ENCODE results near the gene MXI1.

DNA sequence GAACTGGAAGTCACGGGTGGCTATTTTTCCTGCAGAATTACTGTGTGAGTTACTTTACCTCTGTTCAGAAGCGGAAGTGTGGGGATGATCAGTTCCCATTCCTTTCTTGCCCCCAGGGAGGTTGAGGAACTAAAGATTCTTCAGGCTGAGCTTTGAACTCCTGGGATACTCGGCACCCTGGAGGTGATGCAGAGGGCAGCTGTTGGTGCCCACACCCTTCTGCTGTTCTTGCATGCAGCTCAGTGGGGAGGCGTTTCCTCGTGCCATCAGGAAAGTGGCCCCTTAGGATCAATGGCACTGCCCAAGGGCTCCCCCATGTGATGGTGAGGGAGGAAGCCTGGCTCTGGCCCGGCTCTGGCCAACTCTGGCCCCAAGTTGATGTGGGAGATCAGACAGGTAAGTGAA, 44.7 kb upstream of the MXI1 start:
- TF ChIP-seq, protein P1, sequence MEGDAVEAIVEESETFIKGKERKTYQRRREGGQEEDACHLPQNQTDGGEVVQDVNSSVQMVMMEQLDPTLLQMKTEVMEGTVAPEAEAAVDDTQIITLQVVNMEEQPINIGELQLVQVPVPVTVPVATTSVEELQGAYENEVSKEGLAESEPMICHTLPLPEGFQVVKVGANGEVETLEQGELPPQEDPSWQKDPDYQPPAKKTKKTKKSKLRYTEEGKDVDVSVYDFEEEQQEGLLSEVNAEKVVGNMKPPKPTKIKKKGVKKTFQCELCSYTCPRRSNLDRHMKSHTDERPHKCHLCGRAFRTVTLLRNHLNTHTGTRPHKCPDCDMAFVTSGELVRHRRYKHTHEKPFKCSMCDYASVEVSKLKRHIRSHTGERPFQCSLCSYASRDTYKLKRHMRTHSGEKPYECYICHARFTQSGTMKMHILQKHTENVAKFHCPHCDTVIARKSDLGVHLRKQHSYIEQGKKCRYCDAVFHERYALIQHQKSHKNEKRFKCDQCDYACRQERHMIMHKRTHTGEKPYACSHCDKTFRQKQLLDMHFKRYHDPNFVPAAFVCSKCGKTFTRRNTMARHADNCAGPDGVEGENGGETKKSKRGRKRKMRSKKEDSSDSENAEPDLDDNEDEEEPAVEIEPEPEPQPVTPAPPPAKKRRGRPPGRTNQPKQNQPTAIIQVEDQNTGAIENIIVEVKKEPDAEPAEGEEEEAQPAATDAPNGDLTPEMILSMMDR (conservative IDR thresholded peaks at IDR 0.05; ENCODE audit: low read length) = peak; percentile 36; the same call in 1 of the 2 replicates
- TF ChIP-seq EZH2phosphoT487 (IDR thresholded peaks at IDR 0.05; ENCODE audit: borderline replicate concordance, low read depth, low read length) = no peak

All from OCI-LY7 (cell line).